GM23248 (cell line): ENCODE data around the gene TNFRSF19.

Source experiments
- EZH2 ChIP-seq: fragments of 200-600 bp; sonication (generic); IDR thresholded peaks from 2 replicates; pipeline ENCODE4 v1.6.1; 2018; ENCODE audit warnings: antibody characterized with exemption, mild to moderate bottlenecking; ENCODE audit not compliant: insufficient read depth, poor library complexity, severe bottlenecking
- EZH2phosphoT487 ChIP-seq: fragments of 200-600 bp; sonication (generic); IDR thresholded peaks from 2 replicates; pipeline ENCODE4 v1.6.1; 2018; ENCODE audit warnings: antibody characterized with exemption, moderate library complexity, mild to moderate bottlenecking, low read depth; ENCODE audit not compliant: insufficient read depth

GRCh38 chr13:23643338-23644125 is 73.3 kb downstream of the TNFRSF19 start:
- TF ChIP-seq EZH2 (no peak), EZH2phosphoT487 (no peak)
